ENCODE data around the gene ZNF625.

- TF ChIP-seq CTCF (IDR thresholded peaks at IDR 0.05; ENCODE audit: insufficient read depth, low read length, poor library complexity, severe bottlenecking) (no peak), EZH2phosphoT487 (conservative IDR thresholded peaks at IDR 0.05; ENCODE audit: low read length) (no peak)
Observed at GRCh38 chr19:12111943-12112637, 44.4 kb downstream of the ZNF625 start.

All from SU-DHL-6 (cell line).